ENCODE results near the gene SPTLC2. TPM values are rescaled to one million over a fixed set of nuclear protein-coding genes. Genes with fewer than 3 reads are reported as not detected.

Gene SPTLC2
- total and polyA plus RNA-seq, 2 of the 8 experiments (the other 6 are each of a cell fraction or from before 2014, with no cell fraction given) = 8.9 to 35.1 TPM

GRCh38 chr14:77482422-77482821 lies 134.0 kb downstream of the SPTLC2 start:
- Histone ChIP-seq H2BK12ac (ENCODE audit: low read depth, low read length) (no peak overlapping the region), H3K79me2 (ENCODE audit: control insufficient read depth in 1 of 2, insufficient read depth in 2 of 2, low read length in 2 of 2) (no peaks in the 10 kb centered on the region), H2BK5ac (ENCODE audit: low read depth, low read length) (no peak overlapping the region), H3K36me3 (ENCODE audit: control insufficient read depth in 2 of 4, insufficient read depth in 4 of 4, low read length in 3 of 4) (no peaks in the 10 kb centered on the region; a peak in 1 of 8 replicates), H4K91ac (replicated peaks; ENCODE audit: insufficient read length, low read length) (no peak overlapping the region), H3K23me2 (ENCODE audit: low read depth, low read length) (no peaks in the 10 kb centered on the region), H2AFZ (ENCODE audit: low read length) (no peak overlapping the region), H4K8ac (ENCODE audit: extremely low read depth, insufficient read depth, low read length) (no peak overlapping the region), H3K4ac (replicated peaks; ENCODE audit: insufficient read length, low read depth, low read length) (no peak overlapping the region), H3K23ac (ENCODE audit: insufficient read length) (no peak overlapping the region), H3K27ac (ENCODE audit: low read depth, low read length) (no peak overlapping the region), H3K14ac (ENCODE audit: insufficient read length) (no peak overlapping the region), H2BK20ac (ENCODE audit: low read length) (no peak overlapping the region), H4K5ac (ENCODE audit: insufficient read length, low read depth, low read length) (no peak overlapping the region), H3K4me3 (ENCODE audit: extremely low read depth in 1 of 4, insufficient read depth in 2 of 4, low read depth in 3 of 4, low read length in 4 of 4) (no peak overlapping the region), H2BK120ac (replicated peaks; ENCODE audit: low read depth, low read length) (no peak overlapping the region), H3K79me1 (ENCODE audit: low read depth, low read length) (no peaks in the 10 kb centered on the region), H3K4me2 (ENCODE audit: insufficient read depth in 1 of 2, low read depth in 2 of 2, low read length in 2 of 2) (no peak overlapping the region), H4K20me1 (replicated peaks in 1 of 2; ENCODE audit: control insufficient read depth in 1 of 2, insufficient read depth in 2 of 2, low read length in 2 of 2) (no peaks in the 10 kb centered on the region), H3K9ac (replicated peaks in 1 of 4; ENCODE audit: extremely low read depth in 1 of 4, low read depth in 3 of 4, low read length in 3 of 4) (no peak overlapping the region), H2AK5ac (ENCODE audit: low read depth, low read length) (no peak overlapping the region), H3K4me1 (replicated peaks in 1 of 4; ENCODE audit: control insufficient read depth in 3 of 4, insufficient read depth in 4 of 4, low read length in 3 of 4) (no peaks in the 10 kb centered on the region; a peak in 1 of 7 replicates), H3K18ac (ENCODE audit: extremely low read depth, low read length) (no peak overlapping the region), H3K9me3 (ENCODE audit: insufficient read depth in 2 of 2, low read depth in 1 of 2, low read length in 1 of 2) (no peaks in the 10 kb centered on the region), H3K56ac (replicated peaks; ENCODE audit: insufficient read length, low read depth, low read length) (no peak overlapping the region), H2BK15ac (ENCODE audit: low read length) (no peak overlapping the region), H3K27me3 (replicated peaks in 1 of 4; ENCODE audit: control insufficient read depth in 3 of 4, extremely low read depth in 1 of 4, insufficient read depth in 3 of 4, low read length in 3 of 4) (no peaks in the 10 kb centered on the region)
- no peak for FAIRE-seq
- 92% methylated on average over 8 of the region's 8 CpGs; no CpG with 5 or more reads in 1 of the 2 experiments for WGBS, 2 experiments (ENCODE audit: extremely low coverage in 1 of 2, insufficient coverage in 1 of 2, insufficient read length in 1 of 2, insufficient replicate concordance in 2 of 2, low coverage in 1 of 2, low lambda C conversion rate in 2 of 2, missing lambda C conversion rate in 1 of 2)
- CTCF ChIA-PET (ENCODE audit: partially characterized antibody) = interaction anchor here (2.6 kb wide), 1 partner anchor 23 kb away, joined by 10 read pairs; no protein-coding TSS in a partner anchor
- DNase-seq (ENCODE audit: low read depth in 1 of 2, low spot score in 2 of 2) = no peak
- POLR2A ChIA-PET (ENCODE audit: partially characterized antibody) = no interaction called here
- TF ChIP-seq KDM4A (IDR thresholded peaks at IDR 0.05; ENCODE audit: low read depth, low read length, severe bottlenecking) (no peak), EGR1 (IDR thresholded peaks at IDR 0.05; ENCODE audit: borderline replicate concordance, low read depth, low read length) (no peak), CEBPB (IDR thresholded peaks at IDR 0.05; ENCODE audit: low read depth, low read length) (no peak), CBX5 (IDR thresholded peaks at IDR 0.05; ENCODE audit: low read depth, low read length) (no peak), SIX5 (IDR thresholded peaks at IDR 0.05; ENCODE audit: low read depth, low read length) (no peak), RFX5 (IDR thresholded peaks at IDR 0.05; ENCODE audit: borderline replicate concordance, low read depth, low read length) (no peak), TAF1 (IDR thresholded peaks at IDR 0.05; ENCODE audit: low read depth, low read length) (no peak), RNF2 (IDR thresholded peaks at IDR 0.05; ENCODE audit: borderline replicate concordance, low read depth, low read length, missing control alignments, poor library complexity, severe bottlenecking) (no peak), TAF7 (optimal IDR thresholded peaks at IDR 0.05; ENCODE audit: borderline replicate concordance, low read depth, low read length) (no peak), TBP (IDR thresholded peaks at IDR 0.05; ENCODE audit: low read depth, low read length) (no peak), CTCF (IDR thresholded peaks at IDR 0.05; ENCODE audit: control extremely low read depth in 1 of 3, insufficient read depth in 1 of 3, low read depth in 1 of 3, low read length in 3 of 3) (no peak), MAX (IDR thresholded peaks at IDR 0.05) (no peak)
